Measurements from ENCODE around the gene RASGEF1B. TPM values are rescaled to one million over a fixed set of nuclear protein-coding genes. Genes with fewer than 3 reads are reported as not detected.

The RASGEF1B gene
- total and polyA plus RNA-seq, 2 of the 4 experiments (the other 2 are of a cell fraction): 0.09 to 0.36 TPM

DNA sequence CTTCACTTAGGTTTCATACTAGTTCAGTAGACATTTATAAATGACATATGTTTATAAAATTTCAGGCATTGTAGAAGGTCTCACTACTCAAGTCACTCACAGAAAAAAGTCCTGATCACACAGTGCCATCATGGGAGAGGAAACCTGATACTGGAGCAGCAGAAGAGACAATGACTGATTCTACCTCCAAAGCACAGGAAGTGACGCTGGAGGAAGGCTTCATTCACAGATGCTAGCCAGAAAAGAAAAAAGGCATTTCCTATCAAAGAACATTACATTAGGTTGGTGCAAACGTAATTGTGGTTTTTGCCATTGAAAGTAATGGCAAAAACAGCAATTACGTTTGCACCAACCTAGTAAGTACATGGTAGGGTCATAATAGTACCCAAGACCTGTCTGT is 79.5 kb downstream of the RASGEF1B start:
- H4K20me1 ChIP-seq (ENCODE audit: insufficient read depth, low read length): no peaks in the 10 kb centered on the region
- in situ Hi-C loops (cut with MboI; ENCODE audit: low sequenced_read_pairs) (no loop called here), intact Hi-C loops (cut with micrococcal nuclease) (no loop called here), dilution Hi-C loops (cut with HindIII; ENCODE audit: low sequenced_read_pairs, unreplicated experiment) (no loop called here)
- ATAC-seq (ENCODE audit: low read depth) (no peak), DNase-seq (no peak)
- H2BK120ac ChIP-seq (ENCODE audit: low read depth, low read length): no peak overlapping the region
- H3K4ac ChIP-seq (ENCODE audit: low read depth, low read length): no peak overlapping the region
- no peak overlapping the region for H3K56ac ChIP-seq (ENCODE audit: extremely low read depth, insufficient read depth, low read length)
- no peaks in the 10 kb centered on the region for H3K36me3 ChIP-seq (ENCODE audit: control insufficient read depth, insufficient read depth, low read length)
- H3K9me1 ChIP-seq (ENCODE audit: insufficient read depth, low read length): no peaks in the 10 kb centered on the region
- H3K18ac ChIP-seq (ENCODE audit: low read depth, low read length): no peak overlapping the region
- no peak overlapping the region for H3K4me2 ChIP-seq (ENCODE audit: low read depth, low read length)
- H4K91ac ChIP-seq (ENCODE audit: insufficient read depth, low read depth, low read length): no peak overlapping the region
- no peaks in the 10 kb centered on the region; the same call in 1 of the 2 replicates for H3K27me3 ChIP-seq (ENCODE audit: control insufficient read depth, insufficient read depth, low read length)
- no peak overlapping the region for H2AK5ac ChIP-seq (ENCODE audit: low read depth, low read length)
- WGBS, 2 experiments (ENCODE audit: extremely low coverage in 2 of 2, insufficient read length in 1 of 2): no CpG with 5 or more reads among the region's 3 CpGs
- no peaks in the 10 kb centered on the region for H3K4me1 ChIP-seq (ENCODE audit: control insufficient read depth, insufficient read depth, low read length)
- H4K5ac ChIP-seq (ENCODE audit: low read depth, low read length): no peak overlapping the region
- H3K4me3 ChIP-seq (ENCODE audit: insufficient read depth, low read depth, low read length): no peak overlapping the region
- no peak overlapping the region for H3K14ac ChIP-seq (replicated peaks; ENCODE audit: low read depth, low read length)
- no peak overlapping the region for H2BK5ac ChIP-seq (ENCODE audit: low read depth, low read length, poor library complexity, severe bottlenecking)
- ChIA-PET CTCF (interaction anchor here (1.0 kb wide), 1 partner anchor 13 kb away, joined by 3 read pairs; no protein-coding TSS in a partner anchor), POLR2A (ENCODE audit: unreplicated experiment) (no interaction called here)
- H2BK20ac ChIP-seq (ENCODE audit: low read depth, low read length): no peak overlapping the region
- no peak overlapping the region for H3K23ac ChIP-seq (ENCODE audit: low read depth, low read length)
- no TSS peak for BruUV-seq (replicated peaks)
- H3K27ac ChIP-seq (ENCODE audit: insufficient read depth, low read length): no peak overlapping the region
- H4K8ac ChIP-seq (ENCODE audit: low read depth in 2 of 2, low read length in 2 of 2): no peak overlapping the region
- H2AFZ ChIP-seq (replicated peaks; ENCODE audit: low read length, poor library complexity): no peak overlapping the region
- no peak overlapping the region for H2BK15ac ChIP-seq (ENCODE audit: low read depth, low read length)
- no peaks in the 10 kb centered on the region for H3K79me1 ChIP-seq (ENCODE audit: low read depth in 1 of 2, low read length in 2 of 2)
- H3K9ac ChIP-seq (ENCODE audit: low read depth, low read length): no peak overlapping the region
- TF ChIP-seq MXI1 (IDR thresholded peaks at IDR 0.05; ENCODE audit: borderline replicate concordance, low read depth, low read length): no peak
- TF ChIP-seq, protein P1, sequence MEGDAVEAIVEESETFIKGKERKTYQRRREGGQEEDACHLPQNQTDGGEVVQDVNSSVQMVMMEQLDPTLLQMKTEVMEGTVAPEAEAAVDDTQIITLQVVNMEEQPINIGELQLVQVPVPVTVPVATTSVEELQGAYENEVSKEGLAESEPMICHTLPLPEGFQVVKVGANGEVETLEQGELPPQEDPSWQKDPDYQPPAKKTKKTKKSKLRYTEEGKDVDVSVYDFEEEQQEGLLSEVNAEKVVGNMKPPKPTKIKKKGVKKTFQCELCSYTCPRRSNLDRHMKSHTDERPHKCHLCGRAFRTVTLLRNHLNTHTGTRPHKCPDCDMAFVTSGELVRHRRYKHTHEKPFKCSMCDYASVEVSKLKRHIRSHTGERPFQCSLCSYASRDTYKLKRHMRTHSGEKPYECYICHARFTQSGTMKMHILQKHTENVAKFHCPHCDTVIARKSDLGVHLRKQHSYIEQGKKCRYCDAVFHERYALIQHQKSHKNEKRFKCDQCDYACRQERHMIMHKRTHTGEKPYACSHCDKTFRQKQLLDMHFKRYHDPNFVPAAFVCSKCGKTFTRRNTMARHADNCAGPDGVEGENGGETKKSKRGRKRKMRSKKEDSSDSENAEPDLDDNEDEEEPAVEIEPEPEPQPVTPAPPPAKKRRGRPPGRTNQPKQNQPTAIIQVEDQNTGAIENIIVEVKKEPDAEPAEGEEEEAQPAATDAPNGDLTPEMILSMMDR (conservative IDR thresholded peaks at IDR 0.05; ENCODE audit: low read depth, low read length): no peak
- TF ChIP-seq SMC3 (IDR thresholded peaks at IDR 0.05; ENCODE audit: low read depth, low read length): no peak
- no peak for TF ChIP-seq POLR2A (IDR thresholded peaks at IDR 0.05; ENCODE audit: low read depth, low read length)
- no peak for TF ChIP-seq CEBPB (IDR thresholded peaks at IDR 0.05; ENCODE audit: low read depth, low read length)
- TF ChIP-seq, protein P2, sequence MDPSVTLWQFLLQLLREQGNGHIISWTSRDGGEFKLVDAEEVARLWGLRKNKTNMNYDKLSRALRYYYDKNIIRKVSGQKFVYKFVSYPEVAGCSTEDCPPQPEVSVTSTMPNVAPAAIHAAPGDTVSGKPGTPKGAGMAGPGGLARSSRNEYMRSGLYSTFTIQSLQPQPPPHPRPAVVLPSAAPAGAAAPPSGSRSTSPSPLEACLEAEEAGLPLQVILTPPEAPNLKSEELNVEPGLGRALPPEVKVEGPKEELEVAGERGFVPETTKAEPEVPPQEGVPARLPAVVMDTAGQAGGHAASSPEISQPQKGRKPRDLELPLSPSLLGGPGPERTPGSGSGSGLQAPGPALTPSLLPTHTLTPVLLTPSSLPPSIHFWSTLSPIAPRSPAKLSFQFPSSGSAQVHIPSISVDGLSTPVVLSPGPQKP (IDR thresholded peaks at IDR 0.05; ENCODE audit: borderline replicate concordance, low read depth, low read length): no peak
- TF ChIP-seq CHD1 (IDR thresholded peaks at IDR 0.05; ENCODE audit: low read depth, low read length): no peak
- no peak for TF ChIP-seq RAD21 (IDR thresholded peaks at IDR 0.05; ENCODE audit: low read length)
- TF ChIP-seq MAZ (IDR thresholded peaks at IDR 0.05; ENCODE audit: borderline replicate concordance, low read depth, low read length): no peak
- TF ChIP-seq, protein P3, sequence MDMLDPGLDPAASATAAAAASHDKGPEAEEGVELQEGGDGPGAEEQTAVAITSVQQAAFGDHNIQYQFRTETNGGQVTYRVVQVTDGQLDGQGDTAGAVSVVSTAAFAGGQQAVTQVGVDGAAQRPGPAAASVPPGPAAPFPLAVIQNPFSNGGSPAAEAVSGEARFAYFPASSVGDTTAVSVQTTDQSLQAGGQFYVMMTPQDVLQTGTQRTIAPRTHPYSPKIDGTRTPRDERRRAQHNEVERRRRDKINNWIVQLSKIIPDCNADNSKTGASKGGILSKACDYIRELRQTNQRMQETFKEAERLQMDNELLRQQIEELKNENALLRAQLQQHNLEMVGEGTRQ (IDR thresholded peaks at IDR 0.05; ENCODE audit: low read depth, low read length): no peak
- no peak for TF ChIP-seq FOS (IDR thresholded peaks at IDR 0.05; ENCODE audit: low read depth, low read length)
- TF ChIP-seq NFE2L2 (IDR thresholded peaks at IDR 0.05; ENCODE audit: low read depth, low read length): no peak
- no peak for TF ChIP-seq BHLHE40 (IDR thresholded peaks at IDR 0.05; ENCODE audit: low read depth, low read length)
- TF ChIP-seq RCOR1 (IDR thresholded peaks at IDR 0.05; ENCODE audit: insufficient replicate concordance, low read length): no peak
- no peak for TF ChIP-seq MAFK (IDR thresholded peaks at IDR 0.05; ENCODE audit: low read depth, low read length)
- TF ChIP-seq RFX5 (IDR thresholded peaks at IDR 0.05; ENCODE audit: low read depth, low read length): no peak
- no peak overlapping the region for H2AK9ac ChIP-seq (replicated peaks; ENCODE audit: low read depth, low read length, poor library complexity)
- H3K9me3 ChIP-seq (ENCODE audit: control insufficient read depth, insufficient read depth, low read length): no peaks in the 10 kb centered on the region

Measured in IMR-90 (cell line).